Endothelial cell of umbilical vein (primary cell): ENCODE measurements around the gene SLC2A1. TPM values are rescaled to one million over a fixed set of nuclear protein-coding genes. Genes with fewer than 3 reads are reported as not detected.

Source experiments
- BruUV-seq: library from RNA; stranded (reverse); fragments of 400-500 nt; replicated peaks from 2 replicates; lab custom pipeline; 2021; lab: Mats Ljungman, UMichigan
- CTCF ChIA-PET: fragments of 300-600, 350-600 bp; sonication (Branson Sonifier 250); formaldehyde crosslinking; loops from one replicate; lab custom pipeline; 2021; ENCODE audit warnings: antibody characterized with exemption, inconsistent platforms; lab: Charles Lee
- POLR2A ChIA-PET: fragments of 300-600, 350-600 bp; sonication (Branson Sonifier 250); formaldehyde crosslinking; loops from one replicate; lab custom pipeline; 2021; ENCODE audit warnings: antibody characterized with exemption, inconsistent platforms; lab: Charles Lee
- DNase-seq: peaks from one replicate; pipeline ENCODE4 v3.0.0-alpha.2; 2011; ENCODE audit warnings: low read depth, low spot score
- FAIRE-seq: peaks from 2 replicates; lab custom pipeline; 2011; peaks lifted over from hg19 to GRCh38; lab: Jason Lieb, UNC
- H2AFZ ChIP-seq: 2 replicates; pipeline ENCODE4 v1.6.0; 2012; ENCODE audit warnings: low read depth, low read length, control low read depth, inconsistent platforms
- H3K27ac ChIP-seq: 2 replicates; pipeline ENCODE4 v1.5.1; 2011; ENCODE audit warnings: low read depth, mild to moderate bottlenecking, control low read depth, low read length, moderate library complexity; ENCODE audit not compliant: insufficient read depth
- H3K27me3 ChIP-seq, 2 experiments: 2 replicates each; pipeline versions ENCODE4 v1.6.0 to v1.6.1; 2011; ENCODE audit warnings: low read length in 2 of 2, mixed read lengths in 1 of 2; ENCODE audit not compliant: control insufficient read depth in 2 of 2, insufficient read depth in 2 of 2
- H3K36me3 ChIP-seq, 2 experiments: 2 replicates in 1 of 2; 3 replicates in 1 of 2; pipeline ENCODE4 v1.5.1; 2011; ENCODE audit warnings: low read length in 2 of 2, mild to moderate bottlenecking in 1 of 2, moderate library complexity in 1 of 2; ENCODE audit not compliant: control insufficient read depth in 2 of 2, insufficient read depth in 2 of 2; ENCODE audit errors: extremely low read depth in 1 of 2
- H3K4me1 ChIP-seq: 3 replicates; pipeline ENCODE4 v1.5.1; 2011; ENCODE audit warnings: mild to moderate bottlenecking, low read length; ENCODE audit not compliant: control insufficient read depth, insufficient read depth; ENCODE audit errors: extremely low read depth
- H3K4me2 ChIP-seq: 2 replicates; pipeline ENCODE4 v1.6.1; 2011; ENCODE audit warnings: low read length, control low read depth, mixed read lengths; ENCODE audit not compliant: insufficient read depth
- H3K4me3 ChIP-seq, 3 experiments: fragments of 200-600 bp in 1 of 3; sonication (generic), shearing (Covaris generic) in 1 of 3; replicated peaks in 1 of 3; 2 replicates each; pipeline ENCODE4 v1.5.1; 2011 to 2016; ENCODE audit warnings: control low read depth in 3 of 3, low read length in 3 of 3, mild to moderate bottlenecking in 2 of 3, inconsistent platforms in 1 of 3, low read depth in 1 of 3, moderate library complexity in 1 of 3; ENCODE audit not compliant: insufficient read depth in 1 of 3
- H3K79me2 ChIP-seq: 2 replicates; pipeline ENCODE4 v1.6.0; 2012; ENCODE audit warnings: low read length, inconsistent platforms; ENCODE audit not compliant: control insufficient read depth, insufficient read depth
- H3K9ac ChIP-seq: replicated peaks from 2 replicates; pipeline ENCODE3; 2011; ENCODE audit warnings: low read length, control low read depth; ENCODE audit not compliant: insufficient read depth; ENCODE audit errors: extremely low read depth
- H3K9me1 ChIP-seq: replicated peaks from 3 replicates; pipeline ENCODE4 v1.6.0; 2011; ENCODE audit warnings: mild to moderate bottlenecking, low read length; ENCODE audit not compliant: control insufficient read depth, insufficient read depth; ENCODE audit errors: extremely low read depth
- H3K9me3 ChIP-seq: replicated peaks from 2 replicates; pipeline ENCODE4 v1.5.1; 2012; ENCODE audit warnings: low read length, inconsistent platforms; ENCODE audit not compliant: control insufficient read depth, insufficient read depth
- H4K20me1 ChIP-seq: replicated peaks from 2 replicates; pipeline ENCODE3; 2011; ENCODE audit warnings: mild to moderate bottlenecking, low read length; ENCODE audit not compliant: control insufficient read depth, insufficient read depth; ENCODE audit errors: extremely low read depth
- EZH2 ChIP-seq: IDR thresholded peaks from 2 replicates; pipeline ENCODE4 v1.6.1; 2012; ENCODE audit warnings: borderline replicate concordance, low read depth, mild to moderate bottlenecking, moderate library complexity, low read length, inconsistent platforms; ENCODE audit not compliant: severe bottlenecking
- FOS ChIP-seq: IDR thresholded peaks from 2 replicates; pipeline ENCODE4 v1.6.1; 2011; ENCODE audit warnings: mild to moderate bottlenecking, low read length, moderate library complexity, borderline replicate concordance; ENCODE audit not compliant: insufficient read depth
- GATA2 ChIP-seq: IDR thresholded peaks from 2 replicates; pipeline ENCODE4 v1.7.0; 2011; ENCODE audit warnings: low read depth, mild to moderate bottlenecking, moderate library complexity, mixed read lengths, low read length; ENCODE audit not compliant: insufficient read length, insufficient read depth
- JUN ChIP-seq: IDR thresholded peaks from 2 replicates; pipeline ENCODE4 v1.6.1; 2011; ENCODE audit warnings: borderline replicate concordance, low read depth; ENCODE audit not compliant: insufficient read length, insufficient read depth
- MYC ChIP-seq: IDR thresholded peaks from one replicate; pipeline ENCODE4 v1.6.1; 2011; ENCODE audit warnings: mild to moderate bottlenecking, low read depth, low read length
- POLR2A ChIP-seq: IDR thresholded peaks from 2 replicates; pipeline ENCODE4 v1.6.1; 2012; ENCODE audit warnings: low read depth, mild to moderate bottlenecking, control low read depth, low read length
- POLR2AphosphoS5 ChIP-seq: IDR thresholded peaks from 2 replicates; pipeline ENCODE4 v1.6.1; 2012; ENCODE audit warnings: low read depth, mild to moderate bottlenecking, control low read depth, low read length, moderate library complexity; ENCODE audit not compliant: insufficient read depth
- dilution Hi-C: fragments of 300-500 bp; cut with MboI; formaldehyde crosslinking; loops from one replicate; pipeline ENCODE4 v1.15.0; 2019; ENCODE audit warnings: low sequenced_read_pairs; ENCODE audit not compliant: extremely low pct_ligation_motif_present
- intact Hi-C: fragments of 100-400 bp; cut with micrococcal nuclease; formaldehyde crosslinking; loops from one replicate; pipeline ENCODE4 v1.10.0; 2022
- polyA plus RNA-seq, 4 experiments: library from polyadenylated mRNA; depleted of rRNA in 3 of 4; stranded (reverse) in 3 of 4; unstranded in 1 of 4; fragments of >200 nt; gene quantifications; 2 replicates each; pipeline versions ENCODE4 v1.2.1 to v1.2.3, GENCODE V29; 2011 to 2012; ENCODE audit warnings: missing spikeins in 1 of 4
- total RNA-seq: library from RNA; stranded (reverse); gene quantifications from 2 replicates; pipeline ENCODE4 v1.2.3, GENCODE V29; 2021
- TF ChIP-seq, protein P1 (sequence below): IDR thresholded peaks from 2 replicates; pipeline ENCODE4 v1.6.1; 2011; ENCODE audit not compliant: insufficient read depth, insufficient read length
- TF ChIP-seq, protein P2 (sequence below), 2 donors: IDR thresholded peaks; 1 replicate in 1 of 2; 2 replicates in 1 of 2; pipeline ENCODE4 v1.5.1; 2011; ENCODE audit warnings: low read length in 2 of 2, mild to moderate bottlenecking in 2 of 2, moderate library complexity in 2 of 2, control low read depth in 1 of 2, inconsistent platforms in 1 of 2, low read depth in 1 of 2; ENCODE audit not compliant: insufficient read depth in 1 of 2; ENCODE audit errors: extremely low read depth in 1 of 2

The SLC2A1 gene
- total and polyA plus RNA-seq, 2 donors (not counting 3 experiments of a cell fraction or from before 2014, with no cell fraction given): 42.2 to 46.5 TPM

- intact Hi-C loops (no loop called here), dilution Hi-C loops (no loop called here)
- H3K27ac ChIP-seq: no peak overlapping the region
- H3K27me3 ChIP-seq: no peaks in the 10 kb centered on the region
- no peak overlapping the region for H2AFZ ChIP-seq
- no peaks in the 10 kb centered on the region for H3K36me3 ChIP-seq
- DNase-seq (no peak), FAIRE-seq (no peak)
- H3K9me1 ChIP-seq: no peaks in the 10 kb centered on the region
- POLR2A ChIA-PET: no interaction called here
- H3K4me1 ChIP-seq: peaks cover 12% of the 10 kb centered on the region
- no peak for TF ChIP-seq MYC
- TF ChIP-seq, protein P1, sequence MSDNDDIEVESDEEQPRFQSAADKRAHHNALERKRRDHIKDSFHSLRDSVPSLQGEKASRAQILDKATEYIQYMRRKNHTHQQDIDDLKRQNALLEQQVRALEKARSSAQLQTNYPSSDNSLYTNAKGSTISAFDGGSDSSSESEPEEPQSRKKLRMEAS: no peak
- no peak for TF ChIP-seq JUN
- TF ChIP-seq, protein P2, sequence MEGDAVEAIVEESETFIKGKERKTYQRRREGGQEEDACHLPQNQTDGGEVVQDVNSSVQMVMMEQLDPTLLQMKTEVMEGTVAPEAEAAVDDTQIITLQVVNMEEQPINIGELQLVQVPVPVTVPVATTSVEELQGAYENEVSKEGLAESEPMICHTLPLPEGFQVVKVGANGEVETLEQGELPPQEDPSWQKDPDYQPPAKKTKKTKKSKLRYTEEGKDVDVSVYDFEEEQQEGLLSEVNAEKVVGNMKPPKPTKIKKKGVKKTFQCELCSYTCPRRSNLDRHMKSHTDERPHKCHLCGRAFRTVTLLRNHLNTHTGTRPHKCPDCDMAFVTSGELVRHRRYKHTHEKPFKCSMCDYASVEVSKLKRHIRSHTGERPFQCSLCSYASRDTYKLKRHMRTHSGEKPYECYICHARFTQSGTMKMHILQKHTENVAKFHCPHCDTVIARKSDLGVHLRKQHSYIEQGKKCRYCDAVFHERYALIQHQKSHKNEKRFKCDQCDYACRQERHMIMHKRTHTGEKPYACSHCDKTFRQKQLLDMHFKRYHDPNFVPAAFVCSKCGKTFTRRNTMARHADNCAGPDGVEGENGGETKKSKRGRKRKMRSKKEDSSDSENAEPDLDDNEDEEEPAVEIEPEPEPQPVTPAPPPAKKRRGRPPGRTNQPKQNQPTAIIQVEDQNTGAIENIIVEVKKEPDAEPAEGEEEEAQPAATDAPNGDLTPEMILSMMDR (IDR thresholded peaks at IDR 0.05; ENCODE audit: extremely low read depth in 1 of 2, insufficient read depth in 1 of 2, low read depth in 1 of 2, low read length in 2 of 2): no peak
- TF ChIP-seq POLR2A: no peak
- TF ChIP-seq GATA2: no peak
- no peak for TF ChIP-seq EZH2
- TF ChIP-seq FOS: no peak
- no peak for TF ChIP-seq POLR2AphosphoS5
- CTCF ChIA-PET: interaction anchor here (0.9 to 3.3 kb wide), 7 partner anchors 8 to 91 kb away, joined by 3 to 11 read pairs (median 3); no protein-coding TSS in a partner anchor
- H3K9ac ChIP-seq: no peak overlapping the region
- no peaks in the 10 kb centered on the region for H4K20me1 ChIP-seq
- H3K9me3 ChIP-seq: no peaks in the 10 kb centered on the region
- H3K4me2 ChIP-seq: no peak overlapping the region
- no peak overlapping the region for H3K4me3 ChIP-seq
- H3K79me2 ChIP-seq: no peaks in the 10 kb centered on the region
- no TSS peak for BruUV-seq
Measured at GRCh38 chr1:42982641-42983040, 24.0 kb upstream of the SLC2A1 start.
